ENCODE measurements around the gene ITPKA. TPM values are rescaled to one million over a fixed set of nuclear protein-coding genes. Genes with fewer than 3 reads are reported as not detected.
A peak's percentile ranks its signal among the peaks of the same experiment; 100 is the strongest.

The ITPKA gene
- total RNA-seq, 2 donors from 2014 or later, result 46.4 to 50.9 TPM

- ATAC-seq (no peak), DNase-seq (no peak)
- intact Hi-C loops (cut with DNase I, micrococcal nuclease), result no loop called here
These were observed 11.2 kb downstream of the ITPKA start for GRCh38 chr15:41504751-41505492.

GRCh38 chr15:41505776-41506175 lies 12.1 kb downstream of the ITPKA start:
- no peak for DNase-seq
- no peak for ATAC-seq
- intact Hi-C loops (cut with DNase I, micrococcal nuclease), result no loop called here

GRCh38 chr15:41506796-41507341 lies 13.2 kb downstream of the ITPKA start:
- ATAC-seq (peak; percentile 11), DNase-seq (no peak)
- intact Hi-C loops (cut with DNase I, micrococcal nuclease), result no loop called here

- ATAC-seq, result peak; percentile 68
- peak; percentile 73 to 75 for DNase-seq
- intact Hi-C loops (cut with DNase I, micrococcal nuclease), result no loop called here
These were observed 14.2 kb downstream of the ITPKA start for GRCh38 chr15:41507820-41508290.

- intact Hi-C loops (cut with DNase I, micrococcal nuclease), result no loop called here
- DNase-seq, result no peak
- ATAC-seq, result no peak
These were observed 17.1 kb downstream of the ITPKA start for GRCh38 chr15:41510728-41511127.

- DNase-seq (peak in 1 of 2 donors; percentile 69), ATAC-seq (peak; percentile 59)
- intact Hi-C loops (cut with DNase I, micrococcal nuclease), result no loop called here
These were observed 17.7 kb downstream of the ITPKA start for GRCh38 chr15:41511331-41511898.

- intact Hi-C loops (cut with DNase I, micrococcal nuclease), result no loop called here
- DNase-seq (peak in 1 of 2 donors; percentile 46), ATAC-seq (peak; percentile 24)
These were observed 18.3 kb downstream of the ITPKA start for GRCh38 chr15:41511899-41512369.

GRCh38 chr15:41512512-41512939 lies 18.9 kb downstream of the ITPKA start:
- peak in 1 of 2 donors; percentile 25 for DNase-seq
- intact Hi-C loops (cut with DNase I, micrococcal nuclease), result no loop called here
- peak; percentile 15 for ATAC-seq

GRCh38 chr15:41512940-41513505 lies 19.3 kb downstream of the ITPKA start:
- DNase-seq (peak in 1 of 2 donors; percentile 65), ATAC-seq (peak; percentile 40)
- intact Hi-C loops (cut with DNase I, micrococcal nuclease), result no loop called here

- ATAC-seq (peak; percentile 30), DNase-seq (peak; percentile 46 to 47)
- intact Hi-C loops (cut with DNase I, micrococcal nuclease), result no loop called here
These were observed 20.0 kb downstream of the ITPKA start, which contains the start of gene LTK for GRCh38 chr15:41513506-41514227. TSS of gene LTK (minus strand) at chr15:41513827. CDS start at chr15:41513709, 118 bp downstream.

GRCh38 chr15:41517895-41518449 lies 24.3 kb downstream of the ITPKA start:
- DNase-seq (no peak), ATAC-seq (no peak)
- intact Hi-C loops (cut with DNase I, micrococcal nuclease), result no loop called here

- ATAC-seq, result no peak
- intact Hi-C loops (cut with DNase I, micrococcal nuclease), result no loop called here
- no peak for DNase-seq
These were observed 27.0 kb downstream of the ITPKA start for GRCh38 chr15:41520636-41521035.

GRCh38 chr15:41521614-41522013 lies 27.9 kb downstream of the ITPKA start:
- DNase-seq (no peak), ATAC-seq (no peak)
- intact Hi-C loops (cut with DNase I, micrococcal nuclease), result no loop called here

GRCh38 chr15:41523097-41523496 lies 29.4 kb downstream of the ITPKA start:
- DNase-seq (no peak), ATAC-seq (no peak)
- intact Hi-C loops (cut with DNase I, micrococcal nuclease), result no loop called here

- intact Hi-C loops (cut with DNase I, micrococcal nuclease), result no loop called here
- no peak for DNase-seq
- ATAC-seq, result no peak
These were observed 36.8 kb downstream of the ITPKA start for GRCh38 chr15:41530363-41530956.

- no peak for ATAC-seq
- intact Hi-C loops (cut with DNase I, micrococcal nuclease), result no loop called here
These were observed 41.9 kb downstream of the ITPKA start for GRCh38 chr15:41535544-41535943.

GRCh38 chr15:41536866-41537265 lies 43.2 kb downstream of the ITPKA start:
- no peak for DNase-seq
- no peak for ATAC-seq
- intact Hi-C loops (cut with DNase I, micrococcal nuclease), result no loop called here

More at GRCh38 chr15:41535544-41535943, 41.9 kb downstream of the ITPKA start:
- DNase-seq, result no peak

GRCh38 chr15:41543521-41543870 lies 49.8 kb downstream of the ITPKA start:
- intact Hi-C loops (cut with DNase I, micrococcal nuclease), result no loop called here
- peak; percentile 44 for ATAC-seq
- no peak for DNase-seq

All from left colon (tissue), 2 donors.